ENCODE data around the gene CREB1. TPM values are rescaled to one million over a fixed set of nuclear protein-coding genes. Genes with fewer than 3 reads are reported as not detected.

Gene CREB1
- total RNA-seq, 4 donors from 2014 or later: 41.9 to 56.1 (median 51.9) TPM

GRCh38 chr2:207614824-207615223, 85.1 kb downstream of the CREB1 start:
- Histone ChIP-seq H3K4me3 (no peak overlapping the region), H3K27ac (no peak overlapping the region), H3K9me3 (no peaks in the 10 kb centered on the region), H3K36me3 (no peaks in the 10 kb centered on the region), H3K27me3 (no peaks in the 10 kb centered on the region), H3K4me1 (peaks cover 0 to 5% (median 2%) of the 10 kb centered on the region in 4 donors)
- intact Hi-C loops (cut with DNase I; ENCODE audit: low total_unique reads): no loop called here
- in situ Hi-C loops (cut with MboI; ENCODE audit: low pct_ligation_motif_present in 1 of 4, low pct_unique_long_range_greater_than_20kb in 1 of 4, low sequenced_read_pairs in 3 of 4): loop anchor here in 1 of 4 donors (25.0 kb wide), 1 partner anchor 647 kb away; the partner anchor contains the start of genes IDH1 and PIKFYVE
- TF ChIP-seq POLR2A (IDR thresholded peaks at IDR 0.05) (no peak), POLR2AphosphoS5 (IDR thresholded peaks at IDR 0.05) (no peak), EP300 (IDR thresholded peaks at IDR 0.05; ENCODE audit: low read depth) (no peak)
- TF ChIP-seq, protein P1, sequence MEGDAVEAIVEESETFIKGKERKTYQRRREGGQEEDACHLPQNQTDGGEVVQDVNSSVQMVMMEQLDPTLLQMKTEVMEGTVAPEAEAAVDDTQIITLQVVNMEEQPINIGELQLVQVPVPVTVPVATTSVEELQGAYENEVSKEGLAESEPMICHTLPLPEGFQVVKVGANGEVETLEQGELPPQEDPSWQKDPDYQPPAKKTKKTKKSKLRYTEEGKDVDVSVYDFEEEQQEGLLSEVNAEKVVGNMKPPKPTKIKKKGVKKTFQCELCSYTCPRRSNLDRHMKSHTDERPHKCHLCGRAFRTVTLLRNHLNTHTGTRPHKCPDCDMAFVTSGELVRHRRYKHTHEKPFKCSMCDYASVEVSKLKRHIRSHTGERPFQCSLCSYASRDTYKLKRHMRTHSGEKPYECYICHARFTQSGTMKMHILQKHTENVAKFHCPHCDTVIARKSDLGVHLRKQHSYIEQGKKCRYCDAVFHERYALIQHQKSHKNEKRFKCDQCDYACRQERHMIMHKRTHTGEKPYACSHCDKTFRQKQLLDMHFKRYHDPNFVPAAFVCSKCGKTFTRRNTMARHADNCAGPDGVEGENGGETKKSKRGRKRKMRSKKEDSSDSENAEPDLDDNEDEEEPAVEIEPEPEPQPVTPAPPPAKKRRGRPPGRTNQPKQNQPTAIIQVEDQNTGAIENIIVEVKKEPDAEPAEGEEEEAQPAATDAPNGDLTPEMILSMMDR (IDR thresholded peaks at IDR 0.05): no peak
- no peak for DNase-seq
- 85 to 95% methylated on average over 1 to 2 of the region's 2 CpGs for WGBS, 2 donors (ENCODE audit: low coverage in 1 of 2)

DNA sequence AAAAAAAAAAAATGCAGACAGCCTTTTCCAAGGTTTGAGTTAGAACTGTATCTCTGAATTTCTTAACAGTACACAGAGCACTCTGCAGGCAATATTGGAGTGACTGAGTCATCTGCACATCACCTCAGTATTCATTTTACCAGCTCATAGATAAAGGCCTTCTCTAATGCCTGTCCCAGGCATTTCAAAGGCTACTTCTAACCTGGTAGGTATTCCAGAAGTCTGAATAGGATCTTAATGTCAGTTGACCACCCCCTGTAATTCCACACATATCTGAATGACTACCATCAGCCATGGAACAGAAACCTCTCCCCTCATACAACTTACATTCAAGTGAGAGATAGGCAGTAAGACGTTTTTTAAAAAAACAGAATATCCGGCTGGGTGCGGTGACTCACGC, 86.4 kb downstream of the CREB1 start:
- in situ Hi-C loops (cut with MboI; ENCODE audit: low pct_ligation_motif_present in 1 of 4, low pct_unique_long_range_greater_than_20kb in 1 of 4, low sequenced_read_pairs in 3 of 4): loop anchor here in 1 of 4 donors (25.0 kb wide), 1 partner anchor 646 kb away; the partner anchor contains the start of genes IDH1 and PIKFYVE
- Histone ChIP-seq H3K4me1 (peaks cover 0 to 5% (median 2%) of the 10 kb centered on the region in 4 donors), H3K9me3 (no peaks in the 10 kb centered on the region), H3K27me3 (no peaks in the 10 kb centered on the region), H3K36me3 (no peaks in the 10 kb centered on the region), H3K27ac (peak overlapping the region; percentile 51 to 74 (median 62)), H3K4me3 (no peak overlapping the region)
- TF ChIP-seq POLR2AphosphoS5 (IDR thresholded peaks at IDR 0.05) (no peak), EP300 (IDR thresholded peaks at IDR 0.05; ENCODE audit: low read depth) (no peak), POLR2A (IDR thresholded peaks at IDR 0.05) (no peak)
- TF ChIP-seq, protein P1 (IDR thresholded peaks at IDR 0.05): no peak
- 88 to 100% methylated on average over 1 to 4 of the region's 4 CpGs for WGBS, 2 donors (ENCODE audit: low coverage in 1 of 2)
- intact Hi-C loops (cut with DNase I; ENCODE audit: low total_unique reads): no loop called here
- DNase-seq: no peak

DNA sequence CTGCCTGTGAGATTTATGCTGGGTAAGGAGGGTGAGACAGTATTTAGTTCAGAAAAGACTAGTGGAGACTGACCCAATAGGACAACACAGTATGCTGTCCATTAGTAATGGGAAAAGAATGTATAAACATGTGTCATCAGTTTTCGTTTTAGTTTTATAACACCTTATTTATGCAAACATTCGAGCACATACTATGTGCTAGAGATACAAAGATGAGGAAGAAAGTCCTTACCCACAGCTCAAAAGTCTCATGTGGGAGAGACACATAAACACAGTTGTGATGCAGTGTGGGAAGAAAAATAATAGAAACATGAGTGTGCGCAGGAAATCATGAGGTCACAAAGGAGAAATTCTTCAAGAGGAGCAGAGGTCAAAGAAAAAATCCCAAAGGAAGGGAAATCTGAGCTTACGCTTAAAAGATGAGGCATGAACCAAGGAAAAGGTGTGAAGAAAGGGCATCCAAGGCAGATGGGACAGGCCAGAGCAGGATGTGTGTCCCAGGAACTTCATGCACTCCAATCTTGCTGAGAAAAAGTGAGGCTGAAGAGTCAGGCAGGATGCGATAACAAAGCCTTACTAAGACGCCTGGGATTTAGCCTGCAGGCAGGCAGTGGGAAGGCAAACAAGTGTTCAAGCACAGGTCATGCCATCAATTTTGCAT, 87.4 kb downstream of the CREB1 start:
- in situ Hi-C loops (cut with MboI; ENCODE audit: low pct_ligation_motif_present in 1 of 4, low pct_unique_long_range_greater_than_20kb in 1 of 4, low sequenced_read_pairs in 3 of 4): loop anchor here in 1 of 4 donors (25.0 kb wide), 1 partner anchor 645 kb away; the partner anchor contains the start of genes IDH1 and PIKFYVE
- TF ChIP-seq POLR2A (IDR thresholded peaks at IDR 0.05): no peak
- TF ChIP-seq EP300 (IDR thresholded peaks at IDR 0.05; ENCODE audit: low read depth): no peak
- peak; percentile 5 to 40 (median 24) for TF ChIP-seq POLR2AphosphoS5 (IDR thresholded peaks at IDR 0.05)
- TF ChIP-seq, protein P1 (IDR thresholded peaks at IDR 0.05): no peak
- H3K27me3 ChIP-seq: no peaks in the 10 kb centered on the region
- H3K4me3 ChIP-seq: no peak overlapping the region
- no peak for DNase-seq
- no peaks in the 10 kb centered on the region for H3K36me3 ChIP-seq
- H3K27ac ChIP-seq: peak overlapping the region; percentile 51 to 74 (median 62)
- intact Hi-C loops (cut with DNase I; ENCODE audit: low total_unique reads): no loop called here
- H3K9me3 ChIP-seq: no peaks in the 10 kb centered on the region
- WGBS, 2 donors (ENCODE audit: low coverage in 1 of 2): 65 to 77% methylated on average over 6 of the region's 6 CpGs
- peaks cover 0 to 5% (median 2%) of the 10 kb centered on the region in 4 donors for H3K4me1 ChIP-seq

DNA sequence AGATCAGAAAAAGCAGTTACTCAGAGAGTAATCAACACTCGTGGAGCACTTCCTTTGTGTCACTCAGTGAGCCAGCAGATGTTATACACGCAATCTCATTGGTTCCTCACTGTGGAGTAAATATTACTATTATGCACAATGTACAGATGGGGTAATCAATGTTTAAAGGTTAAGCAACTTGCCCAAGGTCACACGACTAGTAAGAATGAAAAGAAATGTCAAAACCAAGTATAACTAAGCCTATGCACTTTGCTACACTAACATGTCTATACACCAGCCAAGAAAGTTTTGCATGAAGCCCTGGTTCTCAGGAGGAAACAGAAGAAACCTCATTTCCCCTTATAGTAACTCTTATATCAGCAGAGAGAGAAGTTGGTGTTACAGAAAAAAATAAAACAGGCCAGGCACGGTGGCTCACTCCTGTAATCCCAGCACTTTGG, 90.0 kb downstream of the CREB1 start:
- in situ Hi-C loops (cut with MboI; ENCODE audit: low pct_ligation_motif_present in 1 of 4, low pct_unique_long_range_greater_than_20kb in 1 of 4, low sequenced_read_pairs in 3 of 4) (loop anchor here in 3 of 4 donors (10.0 to 25.0 kb wide), 3 partner anchors 85 to 643 kb away; partner anchors contain the start of genes IDH1 (in 1 of the 3) and PIKFYVE (in 1 of the 3)), intact Hi-C loops (cut with DNase I; ENCODE audit: low total_unique reads) (loop anchor here (10.0 kb wide), 1 partner anchor 85 kb away; no protein-coding TSS in a partner anchor)
- Histone ChIP-seq H3K27ac (peak overlapping the region in 1 of 4 donors; percentile 35), H3K4me1 (peaks cover 0 to 17% (median 9%) of the 10 kb centered on the region in 4 donors), H3K36me3 (no peaks in the 10 kb centered on the region), H3K27me3 (no peaks in the 10 kb centered on the region), H3K4me3 (no peak overlapping the region), H3K9me3 (no peaks in the 10 kb centered on the region)
- no peak for DNase-seq
- WGBS, 2 donors (ENCODE audit: low coverage in 1 of 2): 59 to 72% methylated on average over 4 of the region's 4 CpGs
- TF ChIP-seq, protein P1 (IDR thresholded peaks at IDR 0.05): no peak
- TF ChIP-seq POLR2A (IDR thresholded peaks at IDR 0.05): no peak
- TF ChIP-seq POLR2AphosphoS5 (IDR thresholded peaks at IDR 0.05): no peak
- no peak for TF ChIP-seq EP300 (IDR thresholded peaks at IDR 0.05; ENCODE audit: low read depth)
